BLaER1 (cell line): Measurements from ENCODE around the gene ZNF341.

Experiments
- H3K27ac ChIP-seq: shearing (Covaris generic); formaldehyde crosslinking; 2 replicates; pipeline ENCODE4 v1.8.1; 2022
- H3K27me3 ChIP-seq: shearing (Covaris generic); formaldehyde crosslinking; 2 replicates; pipeline ENCODE4 v1.8.1; 2022
- H3K36me3 ChIP-seq: shearing (Covaris generic); formaldehyde crosslinking; 2 replicates; pipeline ENCODE4 v1.8.1; 2022
- H3K4me1 ChIP-seq: shearing (Covaris generic); formaldehyde crosslinking; 2 replicates; pipeline ENCODE4 v1.8.1; 2022
- H3K4me2 ChIP-seq: shearing (Covaris generic); formaldehyde crosslinking; 2 replicates; pipeline ENCODE4 v1.8.1; 2022
- H3K4me3 ChIP-seq: shearing (Covaris generic); formaldehyde crosslinking; 2 replicates; pipeline ENCODE4 v1.8.1; 2022
- H3K9ac ChIP-seq: shearing (Covaris generic); formaldehyde crosslinking; 2 replicates; pipeline ENCODE4 v1.8.1; 2022
- H3K9me3 ChIP-seq: shearing (Covaris generic); formaldehyde crosslinking; 2 replicates; pipeline ENCODE4 v1.8.1; 2022
- H4K20me1 ChIP-seq: shearing (Covaris generic); formaldehyde crosslinking; 2 replicates; pipeline ENCODE4 v1.8.1; 2022
- Cebpa-rat ChIP-seq: shearing (Covaris generic); IDR thresholded peaks from 2 replicates; pipeline ENCODE4 v1.8.1; 2022

The ZNF341 gene

DNA sequence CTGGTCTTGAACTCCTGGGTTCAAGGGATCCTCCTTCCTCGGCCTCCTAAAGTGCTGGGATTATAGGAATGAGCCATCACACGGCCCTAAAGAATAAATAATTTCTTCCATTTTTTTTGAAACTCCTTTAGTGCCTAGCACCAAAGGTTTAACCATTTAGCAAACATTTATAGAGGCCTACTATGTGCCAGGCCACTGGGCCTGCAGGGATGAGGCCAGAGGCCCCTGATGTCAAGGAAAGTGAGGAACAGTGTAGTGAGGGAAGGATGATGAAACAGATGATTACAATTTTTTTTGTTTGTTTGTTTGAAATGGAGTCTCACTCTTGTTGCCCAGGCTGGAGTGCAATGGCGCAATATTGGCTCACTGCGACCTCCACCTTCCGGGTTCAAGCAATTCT lies 33.8 kb downstream of the ZNF341 start:
- Histone ChIP-seq H3K4me2 (no peak overlapping the region), H3K4me3 (no peak overlapping the region), H3K27me3 (no peaks in the 10 kb centered on the region), H3K27ac (no peak overlapping the region), H3K9ac (no peak overlapping the region), H3K36me3 (peaks cover 38% of the 10 kb centered on the region), H3K9me3 (no peaks in the 10 kb centered on the region), H4K20me1 (no peaks in the 10 kb centered on the region), H3K4me1 (no peaks in the 10 kb centered on the region)
- no peak for TF ChIP-seq Cebpa-rat

DNA sequence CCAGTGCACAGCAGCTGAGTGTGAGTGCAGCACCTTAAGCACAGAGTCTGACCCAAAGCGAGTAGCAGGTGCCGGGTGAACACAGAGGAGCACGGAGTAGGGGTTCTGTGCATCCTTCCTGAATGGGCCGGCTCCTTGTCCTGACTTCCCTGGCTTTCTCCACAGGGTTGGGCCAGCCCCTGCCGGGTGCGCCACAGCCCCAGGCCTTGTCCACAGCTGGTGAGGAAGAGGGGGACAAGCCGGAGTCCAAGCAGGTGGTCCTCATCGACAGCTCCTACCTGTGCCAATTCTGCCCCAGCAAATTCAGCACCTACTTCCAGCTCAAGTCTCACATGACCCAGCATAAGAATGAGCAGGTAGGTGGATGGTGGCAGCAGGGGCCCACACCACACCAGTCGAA lies 34.9 kb downstream of the ZNF341 start:
- Histone ChIP-seq H3K9me3 (no peaks in the 10 kb centered on the region), H3K27ac (no peak overlapping the region), H3K9ac (no peak overlapping the region), H3K4me3 (no peak overlapping the region), H3K36me3 (peaks cover 36% of the 10 kb centered on the region), H3K4me2 (no peak overlapping the region), H3K4me1 (no peaks in the 10 kb centered on the region), H4K20me1 (no peaks in the 10 kb centered on the region), H3K27me3 (no peaks in the 10 kb centered on the region)
- no peak for TF ChIP-seq Cebpa-rat

DNA sequence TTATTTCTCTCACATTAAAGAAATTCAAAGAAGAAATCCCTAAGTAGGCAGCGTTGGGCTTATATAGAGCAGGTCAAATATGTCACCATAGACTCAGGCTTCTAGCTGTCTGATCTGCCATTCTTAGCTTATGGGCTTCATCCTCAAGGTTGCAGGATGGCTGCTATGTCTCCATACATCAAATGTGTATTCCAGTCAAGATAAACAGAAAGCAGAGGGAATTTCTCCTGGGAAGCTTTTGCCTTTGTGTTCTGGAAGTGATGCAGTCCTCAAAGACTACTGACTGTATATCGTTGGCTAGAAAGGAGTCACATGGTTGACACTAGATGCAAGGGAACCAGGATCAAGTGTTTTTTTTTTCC lies 36.0 kb downstream of the ZNF341 start:
- no peak overlapping the region for H3K27ac ChIP-seq
- peaks cover 32% of the 10 kb centered on the region for H3K36me3 ChIP-seq
- TF ChIP-seq Cebpa-rat = no peak
- no peaks in the 10 kb centered on the region for H4K20me1 ChIP-seq
- H3K4me3 ChIP-seq = no peak overlapping the region
- H3K27me3 ChIP-seq = no peaks in the 10 kb centered on the region
- no peak overlapping the region for H3K4me2 ChIP-seq
- H3K9me3 ChIP-seq = no peaks in the 10 kb centered on the region
- H3K4me1 ChIP-seq = peaks cover 3% of the 10 kb centered on the region; the same call in 1 of the 2 replicates
- no peak overlapping the region for H3K9ac ChIP-seq

DNA sequence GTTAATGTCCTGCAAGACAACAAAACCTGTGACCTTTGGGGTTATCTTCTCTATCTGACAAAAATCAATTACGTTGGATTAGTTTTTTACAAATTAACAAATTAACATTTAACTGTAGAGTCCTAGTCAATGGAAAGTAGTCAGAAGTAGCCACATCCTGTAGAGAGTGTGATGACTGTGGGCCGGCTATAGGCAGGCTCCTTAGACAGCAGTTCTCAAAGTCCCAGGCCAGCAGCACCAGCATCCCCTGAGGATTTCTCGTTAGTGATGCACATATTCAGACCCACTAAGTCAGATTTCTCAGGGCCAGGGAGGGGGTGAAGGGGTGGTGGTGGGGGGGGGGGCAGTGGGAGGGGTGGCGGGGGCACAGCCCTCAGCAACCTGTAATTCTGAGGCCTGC lies 37.2 kb downstream of the ZNF341 start:
- H3K4me3 ChIP-seq = no peak overlapping the region
- no peaks in the 10 kb centered on the region for H4K20me1 ChIP-seq
- no peaks in the 10 kb centered on the region for H3K27me3 ChIP-seq
- H3K4me2 ChIP-seq = no peak overlapping the region
- H3K27ac ChIP-seq = no peak overlapping the region
- H3K9ac ChIP-seq = no peak overlapping the region
- peaks cover 32% of the 10 kb centered on the region for H3K36me3 ChIP-seq
- TF ChIP-seq Cebpa-rat = no peak
- H3K4me1 ChIP-seq = peaks cover 5% of the 10 kb centered on the region; the same call in 1 of the 2 replicates
- no peaks in the 10 kb centered on the region for H3K9me3 ChIP-seq

DNA sequence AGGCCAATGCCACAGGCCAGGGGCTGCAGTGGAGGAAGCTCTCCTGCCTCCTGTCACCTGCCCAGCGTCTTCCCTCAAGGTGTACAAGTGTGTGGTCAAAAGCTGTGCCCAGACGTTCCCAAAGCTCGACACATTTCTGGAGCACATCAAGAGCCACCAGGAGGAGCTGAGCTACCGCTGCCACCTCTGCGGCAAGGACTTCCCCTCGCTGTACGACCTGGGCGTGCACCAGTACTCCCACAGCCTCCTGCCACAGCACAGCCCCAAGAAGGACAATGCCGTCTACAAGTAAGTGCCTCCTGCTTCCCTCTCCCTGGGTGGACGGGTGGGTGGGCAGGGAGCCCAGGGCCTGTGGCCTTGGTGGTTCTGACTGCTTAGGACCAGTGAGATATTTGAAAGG lies 38.2 kb downstream of the ZNF341 start:
- no peak for TF ChIP-seq Cebpa-rat
- Histone ChIP-seq H3K4me3 (no peak overlapping the region), H3K9me3 (no peaks in the 10 kb centered on the region), H3K36me3 (peaks cover 32% of the 10 kb centered on the region), H3K27me3 (no peaks in the 10 kb centered on the region), H3K4me2 (no peak overlapping the region), H3K9ac (no peak overlapping the region), H3K27ac (no peak overlapping the region), H3K4me1 (peaks cover 5% of the 10 kb centered on the region; the same call in 1 of the 2 replicates), H4K20me1 (no peaks in the 10 kb centered on the region)

DNA sequence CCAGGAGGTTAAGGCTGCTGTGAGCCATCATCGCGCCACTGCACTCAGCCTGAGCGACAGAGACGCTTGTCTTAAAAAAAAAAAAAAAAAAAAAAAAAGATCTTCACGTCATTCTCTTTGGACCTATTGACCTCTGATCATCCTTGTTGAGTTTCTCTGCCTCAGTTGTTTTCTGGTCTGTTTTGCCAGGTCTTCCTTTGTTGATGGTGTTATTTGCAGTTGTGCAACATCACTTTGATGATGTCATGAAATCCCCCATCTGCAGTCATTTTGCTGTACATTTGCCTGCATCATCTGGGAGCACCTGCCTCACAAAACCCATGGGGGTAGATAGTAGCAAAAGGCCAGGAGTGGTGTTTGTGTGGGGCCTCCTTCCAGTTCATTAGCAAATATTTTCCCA lies 40.1 kb downstream of the ZNF341 start:
- H3K27me3 ChIP-seq = no peaks in the 10 kb centered on the region
- no peak overlapping the region for H3K4me2 ChIP-seq
- no peaks in the 10 kb centered on the region for H4K20me1 ChIP-seq
- no peak overlapping the region for H3K27ac ChIP-seq
- H3K4me3 ChIP-seq = no peak overlapping the region
- no peak for TF ChIP-seq Cebpa-rat
- no peak overlapping the region for H3K9ac ChIP-seq
- H3K4me1 ChIP-seq = peaks cover 5% of the 10 kb centered on the region; the same call in 1 of the 2 replicates
- no peaks in the 10 kb centered on the region for H3K9me3 ChIP-seq
- peaks cover 17% of the 10 kb centered on the region; the same call in 1 of the 2 replicates for H3K36me3 ChIP-seq

DNA sequence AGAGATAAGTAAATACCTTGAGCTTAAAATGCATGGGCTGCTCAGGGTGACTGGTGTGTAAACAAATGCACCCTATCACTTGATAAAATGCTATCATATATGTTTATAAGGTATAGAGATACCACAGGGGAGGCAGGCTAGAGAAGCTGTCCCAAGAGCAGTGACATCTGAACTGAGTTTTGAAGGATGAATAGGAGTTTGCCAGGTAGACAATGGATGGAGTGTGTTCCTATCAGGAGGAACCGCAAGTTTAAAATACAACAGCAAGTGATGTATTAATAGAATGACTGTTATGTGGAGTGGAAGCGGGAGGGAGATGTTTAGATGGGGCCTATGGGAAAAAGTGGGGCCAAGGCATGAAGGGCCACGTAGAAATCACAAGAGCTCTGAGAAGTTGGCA lies 40.6 kb downstream of the ZNF341 start:
- Histone ChIP-seq H3K9me3 (no peaks in the 10 kb centered on the region), H3K9ac (no peak overlapping the region), H4K20me1 (no peaks in the 10 kb centered on the region), H3K27ac (no peak overlapping the region), H3K36me3 (peaks cover 12% of the 10 kb centered on the region; the same call in 1 of the 2 replicates), H3K4me3 (no peak overlapping the region), H3K27me3 (no peaks in the 10 kb centered on the region), H3K4me2 (no peak overlapping the region), H3K4me1 (peaks cover 5% of the 10 kb centered on the region; the same call in 1 of the 2 replicates)
- no peak for TF ChIP-seq Cebpa-rat

DNA sequence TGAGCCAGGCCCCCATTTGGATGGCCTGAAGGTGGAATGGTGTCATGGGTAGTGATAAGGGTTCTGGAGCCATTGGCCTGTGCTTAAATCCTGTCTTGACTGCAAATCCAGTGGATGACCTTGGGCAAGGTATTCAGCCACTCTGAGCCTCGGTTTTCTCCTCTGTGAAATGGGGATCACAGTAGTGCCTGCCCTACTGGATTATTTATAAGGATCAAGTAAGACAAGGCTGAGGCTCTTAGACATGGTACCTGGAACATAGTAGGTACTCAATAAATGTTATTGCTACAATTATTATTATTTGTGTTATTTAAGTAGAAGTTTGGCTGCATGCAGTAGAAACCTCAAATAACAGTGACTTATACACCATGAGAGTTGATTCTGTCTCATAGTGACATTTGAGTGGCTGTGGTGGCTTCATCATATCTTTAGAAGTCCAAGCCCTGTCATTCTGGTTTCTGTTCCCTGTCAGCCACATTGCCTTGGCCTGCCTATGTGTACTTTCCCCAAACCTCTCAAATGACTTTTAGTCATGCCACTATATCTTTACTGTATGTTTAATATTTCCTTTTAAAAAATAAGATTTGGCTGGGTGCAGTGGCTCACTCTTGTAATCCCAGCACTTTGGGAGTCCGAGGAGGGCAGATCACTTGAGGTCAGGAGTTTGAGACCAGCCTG lies 41.8 kb downstream of the ZNF341 start:
- Histone ChIP-seq H3K27me3 (no peaks in the 10 kb centered on the region), H3K4me2 (no peak overlapping the region), H3K36me3 (peaks cover under 1% of the 10 kb centered on the region; the same call in 1 of the 2 replicates), H3K9me3 (no peaks in the 10 kb centered on the region), H3K4me3 (no peak overlapping the region), H3K9ac (no peak overlapping the region), H4K20me1 (no peaks in the 10 kb centered on the region), H3K4me1 (peaks cover 16% of the 10 kb centered on the region), H3K27ac (no peak overlapping the region)
- no peak for TF ChIP-seq Cebpa-rat

DNA sequence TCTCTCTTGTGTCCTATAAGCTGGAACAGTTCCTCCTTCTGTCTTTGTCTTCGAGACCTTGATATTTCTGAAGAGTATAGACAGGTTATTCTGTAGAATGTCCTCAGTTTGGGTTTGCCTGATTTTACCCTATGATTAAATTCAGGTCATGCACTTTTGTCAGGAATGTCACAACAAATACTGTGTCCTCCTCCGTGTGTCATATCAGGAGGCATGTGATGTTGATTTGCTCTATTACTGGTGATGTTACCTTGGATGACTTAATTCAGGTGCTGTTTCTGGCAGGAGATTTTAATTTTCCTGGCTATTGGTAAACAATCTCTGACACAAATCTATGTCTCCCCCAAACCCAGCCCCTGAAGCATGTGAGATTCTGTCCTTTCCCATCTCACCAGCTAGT lies 46.0 kb downstream of the ZNF341 start:
- Histone ChIP-seq H4K20me1 (no peaks in the 10 kb centered on the region), H3K4me1 (peaks cover 40% of the 10 kb centered on the region), H3K9ac (no peak overlapping the region), H3K27me3 (no peaks in the 10 kb centered on the region), H3K4me3 (no peak overlapping the region), H3K9me3 (no peaks in the 10 kb centered on the region), H3K4me2 (peak overlapping the region; percentile 70), H3K36me3 (peaks cover 11% of the 10 kb centered on the region; the same call in 1 of the 2 replicates), H3K27ac (peak overlapping the region; percentile 73)
- TF ChIP-seq Cebpa-rat = no peak

DNA sequence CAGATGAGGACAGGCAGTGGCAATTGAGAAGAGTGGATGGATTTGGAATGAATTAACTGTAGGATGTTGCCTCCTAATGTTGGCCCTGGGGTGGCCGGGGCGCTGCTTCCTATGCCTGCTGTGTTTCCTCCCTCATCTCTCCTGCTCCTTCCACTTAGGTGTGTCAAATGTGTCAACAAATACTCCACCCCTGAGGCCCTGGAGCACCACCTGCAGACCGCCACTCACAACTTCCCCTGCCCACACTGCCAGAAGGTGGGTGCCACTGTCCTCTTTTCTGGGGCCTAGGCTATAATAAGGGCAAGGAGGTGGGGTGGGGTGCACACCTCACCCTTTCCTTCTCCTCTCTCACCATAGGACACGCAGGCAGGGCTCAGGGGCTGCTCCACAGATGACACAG lies 49.3 kb downstream of the ZNF341 start:
- Histone ChIP-seq H3K27me3 (no peaks in the 10 kb centered on the region), H3K4me3 (no peak overlapping the region), H3K27ac (0 out of 2 replicates have a peak overlapping the region, but pooled peaks have one; percentile 35), H3K4me2 (no peak overlapping the region), H3K9ac (no peak overlapping the region), H4K20me1 (no peaks in the 10 kb centered on the region), H3K4me1 (peaks cover 48% of the 10 kb centered on the region), H3K36me3 (0 out of 2 replicates have a peak, but pooled peaks cover 11% of the 10 kb centered on the region), H3K9me3 (no peaks in the 10 kb centered on the region)
- TF ChIP-seq Cebpa-rat = no peak
